GM12891 (cell line): ENCODE data around the gene SIRT5.

ENCODE experiments used
- PAX5 ChIP-seq: IDR thresholded peaks from 2 replicates; pipeline ENCODE4 v1.6.1; 2011; ENCODE audit warnings: low read length, moderate library complexity, mild to moderate bottlenecking; ENCODE audit not compliant: insufficient read depth, severe bottlenecking
- POLR2A ChIP-seq: IDR thresholded peaks from 2 replicates; pipeline ENCODE4 v1.6.1; 2011; ENCODE audit warnings: low read depth, low read length, control low read depth
- POLR2AphosphoS5 ChIP-seq: IDR thresholded peaks from 2 replicates; pipeline ENCODE4 v1.6.1; 2011; ENCODE audit warnings: low read depth, low read length, control low read depth
- SPI1 ChIP-seq: IDR thresholded peaks from 2 replicates; pipeline ENCODE4 v1.6.1; 2011; ENCODE audit warnings: low read depth, low read length, control low read depth
- TAF1 ChIP-seq: IDR thresholded peaks from 2 replicates; pipeline ENCODE4 v1.6.1; 2011; ENCODE audit warnings: low read depth, low read length, control low read depth

DNA sequence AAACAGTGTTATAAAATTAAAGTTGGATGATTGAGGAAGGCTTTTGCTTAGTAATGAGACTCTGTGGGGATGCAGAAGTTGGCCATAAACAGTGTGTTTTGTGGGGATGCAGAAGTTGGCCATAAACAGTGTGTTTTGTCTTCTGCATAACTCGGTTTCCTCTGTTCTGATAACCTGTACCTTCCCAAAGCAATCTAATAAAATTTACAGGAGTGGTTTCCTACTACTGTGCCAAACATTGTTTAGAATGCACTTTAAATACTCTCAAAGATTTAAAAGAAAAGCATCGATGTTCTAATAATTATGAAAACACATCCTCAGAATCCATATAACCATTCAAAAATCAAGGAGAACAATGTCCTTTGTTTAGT is 36.9 kb upstream of the SIRT5 start:
- no peak for TF ChIP-seq TAF1
- no peak for TF ChIP-seq POLR2AphosphoS5
- TF ChIP-seq POLR2A: no peak
- TF ChIP-seq SPI1: no peak
- TF ChIP-seq PAX5: no peak
